Activated CD4-positive, CD25-positive, alpha-beta regulatory T cell (primary cell): ENCODE measurements around the gene LIPN.
"Not testable (repeated sequence)": the region's sequence is repeated elsewhere in the genome, so short reads cannot be mapped to it uniquely, and the experiment has no call there.

ENCODE experiments used
- DNase-seq, 4 experiments: peaks; one replicate each; lab custom pipeline; 2025; lab: John Stamatoyannopoulos, UW

LIPN gene, protein sequence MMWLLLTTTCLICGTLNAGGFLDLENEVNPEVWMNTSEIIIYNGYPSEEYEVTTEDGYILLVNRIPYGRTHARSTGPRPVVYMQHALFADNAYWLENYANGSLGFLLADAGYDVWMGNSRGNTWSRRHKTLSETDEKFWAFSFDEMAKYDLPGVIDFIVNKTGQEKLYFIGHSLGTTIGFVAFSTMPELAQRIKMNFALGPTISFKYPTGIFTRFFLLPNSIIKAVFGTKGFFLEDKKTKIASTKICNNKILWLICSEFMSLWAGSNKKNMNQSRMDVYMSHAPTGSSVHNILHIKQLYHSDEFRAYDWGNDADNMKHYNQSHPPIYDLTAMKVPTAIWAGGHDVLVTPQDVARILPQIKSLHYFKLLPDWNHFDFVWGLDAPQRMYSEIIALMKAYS

DNA sequence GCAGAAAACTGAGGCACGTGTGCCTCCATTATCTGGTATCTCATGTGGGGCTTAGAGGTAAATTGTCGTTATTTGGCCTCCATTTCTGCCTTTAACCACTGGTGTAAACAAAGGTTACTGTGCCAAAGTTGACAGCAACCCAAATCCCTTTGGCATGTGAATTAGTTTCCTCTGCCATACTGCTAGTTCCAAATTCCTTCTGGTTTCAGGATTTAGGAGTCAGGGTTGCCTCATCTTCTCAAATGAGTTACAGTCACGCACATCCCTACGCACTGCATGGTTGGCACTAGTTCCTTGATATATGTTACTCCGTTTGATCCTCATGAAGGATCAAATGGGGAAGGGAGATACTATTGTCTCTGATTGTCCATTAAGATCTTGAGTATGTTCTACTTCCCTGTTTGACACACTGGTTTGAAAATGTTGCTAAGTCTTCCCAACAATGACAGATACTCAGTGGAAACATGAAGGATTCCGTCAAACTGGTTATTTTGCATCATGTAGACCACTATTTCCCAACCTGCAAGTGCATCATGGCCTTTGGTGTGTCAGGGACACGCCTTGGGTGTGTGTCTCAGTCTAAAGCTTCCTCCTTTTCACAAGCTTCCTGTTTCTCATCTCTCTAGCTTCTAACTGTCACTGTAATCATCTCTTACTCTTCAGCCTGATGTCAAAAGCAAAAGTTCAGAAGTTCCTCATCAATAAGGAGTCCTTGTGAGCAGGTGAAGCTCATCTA is at the start of gene LIPN:
LIPN (plus strand) TSS at position 655 of the 736 bp plus-strand sequence. CDS start 1,386 bp downstream, outside the sequence.
- DNase-seq: no peak

DNA sequence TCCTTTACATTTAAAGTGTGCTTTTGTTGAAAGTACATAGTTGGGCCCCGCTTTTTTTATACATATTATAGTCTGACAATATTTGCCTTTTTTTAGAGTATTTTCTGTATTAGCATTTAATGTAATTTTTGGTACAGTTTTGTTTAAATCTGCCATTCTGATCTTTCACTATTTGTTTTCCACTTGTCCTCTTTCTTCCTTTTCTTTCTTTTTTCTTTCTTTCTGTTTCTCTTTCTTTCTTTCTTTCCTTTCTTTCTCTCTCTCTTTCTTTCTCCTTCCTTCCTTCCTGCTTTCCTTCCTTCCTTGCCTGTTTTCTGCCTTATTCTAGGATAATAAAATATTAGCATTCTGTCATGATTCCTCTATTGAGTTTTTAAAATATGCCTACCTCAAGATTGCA is 44.3 kb upstream of the LIPN start:
- DNase-seq: no peak

DNA sequence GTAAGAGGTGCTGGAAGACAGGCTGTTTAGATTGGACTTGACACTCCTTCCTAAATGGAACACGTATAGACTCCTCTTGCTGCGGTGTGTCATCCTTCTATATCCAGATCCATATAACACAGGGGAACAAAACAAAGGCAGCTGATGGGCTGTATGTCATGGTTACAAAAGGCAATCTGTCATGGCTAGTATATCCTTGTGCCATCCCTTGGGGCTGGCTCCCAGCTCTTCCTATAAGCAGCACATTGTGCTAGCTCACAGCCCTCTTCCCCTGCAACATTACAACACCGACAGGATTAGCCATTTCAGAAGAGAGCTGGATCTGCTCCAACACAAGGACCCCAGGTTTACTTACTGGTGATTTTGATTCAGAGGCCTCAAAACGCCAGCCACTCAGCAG is 38.4 kb upstream of the LIPN start:
- no peak for DNase-seq

DNA sequence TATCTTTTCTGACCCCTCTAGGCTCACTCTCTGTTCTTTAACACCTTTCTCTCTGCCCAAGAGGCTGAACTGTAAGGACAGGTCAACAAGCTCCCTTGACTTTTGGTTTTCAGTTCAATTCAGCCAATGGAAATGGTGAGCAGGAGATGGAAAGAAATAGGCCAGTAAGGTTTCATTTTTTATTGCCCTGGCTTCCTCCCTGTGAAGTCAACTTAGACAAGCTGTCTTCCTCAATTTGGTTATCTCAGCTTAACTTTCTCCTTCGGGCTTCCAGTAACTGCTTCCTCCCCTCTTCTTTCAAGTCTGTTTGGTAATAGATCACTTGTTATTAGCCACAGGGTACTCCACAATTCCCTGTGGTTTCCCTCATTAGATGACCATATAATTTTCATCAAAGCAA is 34.0 kb upstream of the LIPN start:
- DNase-seq: no peak

DNA sequence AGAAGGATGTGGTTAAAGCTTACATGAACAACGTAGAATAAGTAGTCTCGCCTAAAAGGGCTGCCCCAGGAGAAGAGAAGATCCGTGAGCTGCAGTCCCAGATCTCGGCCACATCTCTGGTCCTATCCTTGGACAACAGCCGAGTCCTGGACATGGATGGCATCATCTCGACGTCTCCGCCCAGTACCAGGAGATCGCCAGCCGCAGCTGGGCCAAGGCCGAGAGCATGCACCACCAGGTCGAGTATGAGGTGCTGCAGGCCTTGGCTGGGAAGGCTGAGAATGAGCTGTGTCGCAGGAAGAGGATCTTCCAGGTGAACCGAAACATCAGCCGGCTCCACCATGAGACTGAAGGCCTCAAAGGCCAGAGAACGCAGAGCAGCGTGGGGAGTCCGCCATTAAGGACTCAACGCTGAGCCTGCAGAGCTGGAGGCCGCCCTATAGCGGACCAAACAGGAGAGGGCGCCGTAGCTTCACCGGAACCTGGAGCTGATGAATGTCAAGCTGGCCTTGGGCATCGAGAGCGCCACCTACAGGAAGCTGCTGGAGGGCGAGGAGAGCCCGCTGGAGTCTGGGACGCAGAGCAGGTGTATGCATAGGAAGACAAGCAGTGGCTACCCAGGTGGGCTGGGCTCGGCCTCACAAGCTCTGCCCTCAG is 31.6 kb upstream of the LIPN start:
- peak in 1 of 4 experiments; percentile 2 for DNase-seq

DNA sequence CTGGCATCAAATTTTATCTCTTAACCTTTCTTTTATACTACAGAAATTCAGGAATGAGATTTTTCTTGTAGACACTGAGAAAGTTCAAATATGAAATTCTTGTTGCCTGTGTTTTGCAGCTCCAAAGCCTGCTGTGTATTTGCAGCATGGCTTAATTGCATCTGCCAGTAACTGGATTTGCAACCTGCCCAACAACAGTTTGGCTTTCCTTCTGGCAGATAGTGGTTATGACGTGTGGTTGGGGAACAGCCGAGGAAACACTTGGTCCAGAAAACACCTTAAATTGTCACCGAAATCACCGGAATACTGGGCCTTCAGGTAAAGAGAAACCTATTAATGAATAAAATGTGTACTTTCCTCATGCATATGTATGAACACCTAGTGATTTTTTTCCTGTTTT is 29.0 kb upstream of the LIPN start:
- DNase-seq: no peak

DNA sequence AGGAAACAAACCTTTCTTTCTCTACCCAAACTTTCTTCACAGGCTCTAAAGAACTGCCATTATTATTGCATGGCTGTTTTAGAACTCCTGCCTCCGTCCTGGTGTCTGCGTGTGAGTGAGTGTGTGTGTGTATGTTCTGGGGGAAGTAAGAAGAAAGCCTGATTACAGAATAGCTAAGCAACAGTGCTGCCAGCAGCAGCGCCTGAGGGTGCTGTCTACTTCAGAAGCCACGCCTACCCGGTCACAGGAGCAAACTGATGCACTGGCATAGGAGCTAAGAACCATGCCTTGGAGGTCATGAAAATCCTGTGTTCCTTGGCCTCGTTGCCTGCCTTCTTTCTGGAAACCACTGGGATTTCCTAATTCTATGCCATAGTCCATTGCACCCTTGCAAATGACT is 28.5 kb upstream of the LIPN start:
- no peak for DNase-seq

DNA sequence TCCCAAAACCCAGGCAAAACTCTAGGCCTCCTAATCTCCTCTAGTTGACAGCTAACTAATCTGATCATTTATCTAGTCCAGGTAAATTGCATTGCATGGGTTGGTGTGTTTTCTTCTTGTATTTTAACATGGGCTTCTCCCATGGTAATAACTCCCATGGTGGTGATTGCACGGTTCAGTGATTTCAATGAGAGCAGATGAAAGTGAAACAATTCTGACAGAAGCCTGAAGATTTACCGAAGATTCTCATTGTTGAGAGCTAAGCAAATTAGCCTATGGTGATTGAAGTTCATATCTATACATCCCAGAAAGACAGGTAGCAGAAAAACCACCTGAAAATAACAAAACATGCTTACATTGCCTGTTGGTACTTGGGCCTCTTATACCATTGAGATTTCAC is 26.6 kb upstream of the LIPN start:
- no peak for DNase-seq

DNA sequence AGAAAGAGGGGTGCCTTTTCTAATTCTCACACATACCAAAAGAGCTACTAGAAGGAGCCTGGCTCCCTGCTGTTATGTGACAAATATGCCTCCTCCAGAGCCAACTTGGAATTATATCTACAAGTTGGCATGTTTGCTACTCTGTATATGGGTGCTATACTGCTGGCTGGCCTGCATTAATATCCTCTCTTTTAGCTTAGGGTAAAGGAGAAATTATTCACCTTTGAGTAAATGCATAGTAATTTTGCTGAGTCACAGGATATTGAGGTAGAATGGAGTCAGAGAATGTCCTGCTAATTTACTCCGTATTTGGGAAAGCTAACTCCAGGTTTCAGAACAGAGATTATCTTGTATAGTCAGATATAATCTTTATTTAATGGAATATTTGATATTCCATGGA is 24.2 kb upstream of the LIPN start:
- DNase-seq: no peak

DNA sequence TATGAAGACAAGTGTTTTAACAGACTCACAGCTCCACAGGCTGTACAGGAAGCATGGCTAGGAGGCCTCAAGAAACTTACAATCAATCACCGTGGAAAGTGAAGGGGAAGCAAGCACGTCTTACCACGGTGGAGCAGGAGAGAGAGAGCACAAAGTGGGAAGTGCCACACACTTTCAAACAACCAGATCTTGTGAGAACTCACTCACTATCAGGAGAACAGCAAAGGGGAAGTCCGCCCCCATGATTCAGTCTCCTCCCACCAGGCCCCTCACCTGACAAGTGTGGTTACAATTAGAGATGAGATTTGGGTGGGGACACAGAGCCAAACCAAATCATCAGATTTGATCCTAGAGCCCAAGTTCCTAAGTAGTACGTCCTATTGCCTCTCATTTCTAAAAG is 17.9 kb upstream of the LIPN start:
- not testable (repeated sequence) for DNase-seq

DNA sequence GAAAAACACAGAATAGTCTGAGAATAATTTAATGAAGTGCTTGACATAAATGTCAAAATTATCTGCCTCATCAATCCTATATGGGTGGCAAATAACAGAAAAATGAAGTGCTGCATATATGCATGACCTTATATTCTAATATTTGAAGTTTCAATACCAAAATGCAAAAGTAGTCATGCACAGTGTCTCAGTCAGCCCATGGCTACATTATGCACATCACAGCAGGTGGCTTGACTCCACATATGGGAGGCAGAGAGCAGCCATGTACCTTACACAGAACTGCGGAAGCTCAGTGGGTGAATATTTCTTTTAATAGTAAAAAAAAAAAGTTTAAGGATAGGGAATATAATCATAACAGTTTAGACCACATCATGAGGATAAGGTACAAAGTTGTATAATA is 17.4 kb upstream of the LIPN start:
- no peak for DNase-seq

DNA sequence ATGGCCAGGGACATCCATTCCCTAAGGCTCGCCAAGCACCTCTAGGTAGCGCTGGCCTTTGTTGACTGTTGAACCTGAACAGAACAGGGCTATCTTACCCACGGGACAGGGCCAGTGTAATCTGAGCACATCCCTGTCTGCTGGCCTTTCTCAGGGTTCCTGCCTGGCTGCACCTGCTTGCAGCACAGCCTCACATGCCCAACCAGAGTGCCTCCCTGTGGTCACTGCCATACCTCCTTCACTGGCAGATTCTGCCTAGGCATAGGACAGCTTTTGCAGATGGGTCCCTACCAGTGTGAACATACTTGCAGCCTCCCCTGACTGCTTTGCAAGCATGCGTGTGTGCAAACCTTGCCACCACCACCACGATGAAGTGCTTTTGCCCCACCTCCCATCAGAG is 15.8 kb upstream of the LIPN start:
- DNase-seq: no peak

DNA sequence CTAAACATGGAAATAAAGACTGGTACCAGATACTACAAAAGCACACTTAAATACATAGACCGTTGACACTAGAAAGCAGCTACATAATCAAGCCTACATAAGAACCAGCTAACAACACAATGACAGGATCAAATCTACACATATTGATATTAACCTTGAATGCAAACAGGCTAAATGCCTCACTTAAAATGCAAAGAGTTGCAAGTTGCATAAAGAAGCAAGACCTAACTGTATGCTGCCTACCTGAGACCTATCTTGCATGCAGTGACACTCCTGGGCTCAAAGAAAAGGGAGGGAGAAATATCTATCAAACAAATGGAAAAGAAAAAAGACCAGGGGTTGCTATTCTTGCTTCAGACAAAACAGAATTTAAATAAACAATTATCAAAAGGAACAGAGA is 14.2 kb upstream of the LIPN start:
- no peak for DNase-seq

DNA sequence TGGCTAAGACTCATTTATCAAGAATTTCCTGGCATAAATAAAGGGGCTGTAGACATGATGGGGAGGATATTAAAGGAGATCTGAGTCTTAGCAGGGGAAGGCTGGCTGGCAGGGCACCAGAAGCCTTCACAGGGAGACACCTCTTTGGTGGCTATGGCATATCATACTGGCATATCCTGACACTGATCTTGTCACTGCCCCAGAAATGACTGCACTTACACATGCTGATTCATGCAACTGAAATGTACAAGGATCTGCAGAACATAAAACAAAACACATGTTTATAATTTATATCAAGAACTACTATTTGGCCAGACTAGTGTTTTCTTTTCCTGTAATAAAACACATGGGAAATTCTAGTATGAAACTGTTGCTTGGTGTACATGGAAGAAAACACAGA is 5.5 kb upstream of the LIPN start:
- DNase-seq: no peak

DNA sequence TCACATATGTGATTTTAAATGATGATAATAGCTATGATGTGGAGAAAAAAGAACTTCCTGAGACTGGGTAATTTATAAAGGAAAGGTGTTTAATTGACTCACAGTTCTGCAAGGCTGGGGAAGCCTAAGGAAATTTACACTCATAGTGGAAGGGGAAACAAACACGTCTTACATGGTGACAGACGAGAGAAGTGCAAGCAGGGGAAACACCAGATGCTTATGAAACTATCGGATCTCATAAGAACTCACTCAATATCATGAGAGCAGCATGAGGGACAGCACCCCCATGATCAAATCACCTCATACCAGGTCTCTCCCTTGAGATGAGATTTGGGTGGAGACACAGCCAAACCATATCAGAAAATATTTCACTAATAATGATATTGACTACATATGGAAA is 4.1 kb upstream of the LIPN start:
- DNase-seq: no peak

DNA sequence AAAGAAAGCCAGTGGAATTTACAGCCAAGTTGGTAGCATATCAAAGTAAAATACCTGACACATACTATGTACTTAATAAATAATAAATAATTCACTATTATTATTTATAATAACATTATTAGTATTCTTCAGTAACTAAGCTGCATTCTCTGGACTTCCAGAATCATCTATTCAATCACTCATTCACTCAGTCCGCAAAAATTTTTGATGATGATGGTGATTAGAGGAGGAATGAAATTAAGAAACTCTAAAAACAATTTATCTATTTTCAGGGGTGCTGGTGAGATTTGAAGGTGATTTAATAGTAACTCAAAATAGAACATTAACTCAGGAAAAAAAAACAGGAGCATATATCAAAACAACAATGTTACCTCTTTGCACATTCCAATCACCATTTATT is 3.2 kb upstream of the LIPN start:
- no peak for DNase-seq

DNA sequence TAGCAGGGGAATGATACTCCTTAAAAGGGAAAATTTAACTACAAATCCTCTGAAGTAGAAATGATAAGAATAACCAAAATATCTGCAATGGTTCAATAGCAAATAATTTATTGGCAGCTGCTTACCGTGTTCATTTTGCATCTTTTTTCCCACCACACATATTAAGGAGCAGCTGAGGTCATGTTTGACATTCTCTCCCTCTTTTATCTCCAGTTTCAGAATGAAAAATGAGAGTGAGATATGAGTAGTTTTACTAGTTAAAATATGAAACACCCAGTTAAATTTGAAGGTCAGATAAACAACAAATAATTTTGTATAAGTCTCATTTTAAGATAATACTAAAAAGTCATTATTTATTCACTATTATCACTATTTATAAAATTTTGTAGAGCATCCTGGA is 3.1 kb downstream of the LIPN start:
- DNase-seq: no peak

DNA sequence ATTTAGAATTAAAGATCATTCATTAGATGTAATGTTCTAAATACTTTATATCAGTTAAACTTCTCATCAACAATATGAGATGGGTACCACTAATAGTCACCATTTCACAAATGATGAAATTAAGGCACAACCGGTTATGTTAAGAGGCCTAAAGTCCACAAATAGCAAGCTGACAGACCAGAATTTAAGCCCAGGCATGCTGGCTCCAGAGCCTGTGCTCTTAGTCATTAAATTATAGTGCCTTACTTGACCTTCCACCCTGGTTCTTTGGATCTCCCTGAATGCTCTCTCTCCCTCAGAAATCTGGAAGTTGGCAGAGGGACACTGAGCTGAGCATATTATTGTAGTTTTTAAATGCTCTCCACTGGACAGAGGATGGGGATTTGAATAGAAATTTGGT is 3.6 kb downstream of the LIPN start:
- no peak for DNase-seq

DNA sequence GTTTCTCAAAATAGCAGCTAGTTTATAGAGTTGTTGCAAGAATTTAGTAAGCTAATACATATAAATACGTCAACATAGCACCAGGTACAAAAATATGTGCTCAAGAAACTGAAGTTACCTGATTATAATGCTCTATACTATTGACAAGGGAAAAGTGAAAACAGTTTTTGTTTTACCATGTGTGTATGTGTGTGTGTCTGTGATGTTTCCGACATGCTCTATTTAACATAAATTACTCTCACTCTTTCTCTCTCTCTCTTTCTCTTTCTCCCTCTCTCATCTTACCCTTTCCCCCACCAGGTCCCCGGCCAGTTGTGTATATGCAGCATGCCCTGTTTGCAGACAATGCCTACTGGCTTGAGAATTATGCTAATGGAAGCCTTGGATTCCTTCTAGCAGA is 4.3 kb downstream of the LIPN start:
- DNase-seq: no peak

DNA sequence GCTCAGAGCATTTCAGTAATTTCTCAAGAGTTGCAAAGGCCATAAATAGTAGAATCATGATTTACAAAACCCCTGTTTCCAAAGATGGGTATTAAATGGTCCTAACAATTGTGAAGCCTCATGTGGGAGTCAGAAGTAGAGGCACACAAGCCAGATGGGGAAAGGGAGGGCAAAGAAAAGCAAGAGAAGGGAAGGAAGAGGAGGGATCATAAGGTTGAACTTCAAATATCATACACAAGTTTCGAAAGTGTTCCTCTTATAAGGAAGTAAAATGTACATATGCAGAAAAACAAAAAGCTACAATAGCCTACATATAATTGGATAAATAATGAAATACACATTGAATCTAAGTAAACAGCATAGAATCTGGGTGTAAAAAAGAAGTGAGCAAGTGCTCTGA is 6.0 kb downstream of the LIPN start:
- DNase-seq: no peak

DNA sequence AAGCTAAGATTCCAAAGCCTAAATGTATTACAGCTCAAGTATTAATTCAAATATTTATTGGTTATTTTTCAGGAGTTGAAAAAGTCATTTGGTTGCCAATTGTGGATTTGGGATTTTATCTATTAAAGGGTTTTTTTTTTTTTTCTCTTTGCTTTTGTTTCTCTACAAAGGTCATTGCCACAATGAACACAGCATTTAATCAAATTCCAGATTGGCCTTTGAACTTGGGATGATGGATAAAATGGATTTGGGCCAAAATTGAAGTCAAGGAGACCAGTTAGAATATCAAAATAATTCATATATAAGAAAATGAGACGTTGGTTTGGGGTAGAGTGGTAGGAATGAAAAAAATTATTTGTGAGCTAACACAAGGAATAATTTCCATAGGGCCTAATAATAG is 9.6 kb downstream of the LIPN start:
- no peak for DNase-seq

DNA sequence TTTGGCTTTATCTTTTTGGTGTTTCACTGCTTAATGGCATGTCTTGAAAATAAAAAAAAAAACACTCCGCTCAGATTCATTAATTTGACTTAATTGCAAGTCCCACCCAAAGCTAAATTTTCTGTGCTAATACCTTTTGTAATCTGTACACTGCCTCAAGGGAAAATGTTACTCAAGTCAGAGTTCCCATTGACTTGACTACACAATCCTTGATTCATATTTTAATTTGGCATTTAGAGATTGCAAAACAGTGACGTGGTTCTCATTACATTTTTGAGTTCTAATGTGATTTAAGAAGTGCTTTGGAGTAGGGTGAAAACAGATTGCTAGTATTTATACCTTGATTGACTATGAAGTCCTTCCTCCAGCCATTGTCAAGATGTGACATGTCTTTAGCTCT is 21.4 kb downstream of the LIPN start:
- no peak for DNase-seq

DNA sequence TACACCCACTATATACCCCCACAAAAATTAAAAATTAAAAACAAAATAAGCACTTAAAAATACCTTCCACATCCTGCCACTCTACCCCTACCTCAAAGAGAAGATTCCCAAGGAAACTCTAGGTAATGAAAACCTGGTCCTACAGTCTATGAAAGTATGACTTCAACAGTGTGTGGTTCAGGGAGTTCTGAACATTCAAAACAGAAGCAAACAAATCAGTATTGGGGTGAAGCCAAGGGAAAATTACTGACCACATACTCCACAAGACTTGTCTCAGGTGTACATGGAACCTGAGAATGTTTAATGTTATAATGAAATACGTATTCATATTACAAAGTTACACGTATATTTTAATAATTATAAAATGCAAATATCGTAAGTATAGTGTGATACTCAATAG is 22.4 kb downstream of the LIPN start:
- DNase-seq: no peak
